ENCODE measurements around the gene KCNH3.

GRCh38 chr12:49547090-49547690, 8.4 kb downstream of the KCNH3 start:
- TF ChIP-seq, protein P1, sequence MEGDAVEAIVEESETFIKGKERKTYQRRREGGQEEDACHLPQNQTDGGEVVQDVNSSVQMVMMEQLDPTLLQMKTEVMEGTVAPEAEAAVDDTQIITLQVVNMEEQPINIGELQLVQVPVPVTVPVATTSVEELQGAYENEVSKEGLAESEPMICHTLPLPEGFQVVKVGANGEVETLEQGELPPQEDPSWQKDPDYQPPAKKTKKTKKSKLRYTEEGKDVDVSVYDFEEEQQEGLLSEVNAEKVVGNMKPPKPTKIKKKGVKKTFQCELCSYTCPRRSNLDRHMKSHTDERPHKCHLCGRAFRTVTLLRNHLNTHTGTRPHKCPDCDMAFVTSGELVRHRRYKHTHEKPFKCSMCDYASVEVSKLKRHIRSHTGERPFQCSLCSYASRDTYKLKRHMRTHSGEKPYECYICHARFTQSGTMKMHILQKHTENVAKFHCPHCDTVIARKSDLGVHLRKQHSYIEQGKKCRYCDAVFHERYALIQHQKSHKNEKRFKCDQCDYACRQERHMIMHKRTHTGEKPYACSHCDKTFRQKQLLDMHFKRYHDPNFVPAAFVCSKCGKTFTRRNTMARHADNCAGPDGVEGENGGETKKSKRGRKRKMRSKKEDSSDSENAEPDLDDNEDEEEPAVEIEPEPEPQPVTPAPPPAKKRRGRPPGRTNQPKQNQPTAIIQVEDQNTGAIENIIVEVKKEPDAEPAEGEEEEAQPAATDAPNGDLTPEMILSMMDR (optimal IDR thresholded peaks at IDR 0.05 in 1 of 3, IDR thresholded peaks at IDR 0.05 in 1 of 3, conservative IDR thresholded peaks at IDR 0.05 in 1 of 3; ENCODE audit: extremely low read depth in 1 of 3, insufficient read depth in 2 of 3, low read length in 3 of 3) = no peak
- TF ChIP-seq EZH2 (IDR thresholded peaks at IDR 0.05; ENCODE audit: low read length) = no peak
